ENCODE results near the gene RDH13. TPM values are rescaled to one million over a fixed set of nuclear protein-coding genes. Genes with fewer than 3 reads are reported as not detected.

Gene RDH13
- total and polyA plus RNA-seq, 12 donors = 6.8 to 27.9 (median 9.8) TPM

DNA sequence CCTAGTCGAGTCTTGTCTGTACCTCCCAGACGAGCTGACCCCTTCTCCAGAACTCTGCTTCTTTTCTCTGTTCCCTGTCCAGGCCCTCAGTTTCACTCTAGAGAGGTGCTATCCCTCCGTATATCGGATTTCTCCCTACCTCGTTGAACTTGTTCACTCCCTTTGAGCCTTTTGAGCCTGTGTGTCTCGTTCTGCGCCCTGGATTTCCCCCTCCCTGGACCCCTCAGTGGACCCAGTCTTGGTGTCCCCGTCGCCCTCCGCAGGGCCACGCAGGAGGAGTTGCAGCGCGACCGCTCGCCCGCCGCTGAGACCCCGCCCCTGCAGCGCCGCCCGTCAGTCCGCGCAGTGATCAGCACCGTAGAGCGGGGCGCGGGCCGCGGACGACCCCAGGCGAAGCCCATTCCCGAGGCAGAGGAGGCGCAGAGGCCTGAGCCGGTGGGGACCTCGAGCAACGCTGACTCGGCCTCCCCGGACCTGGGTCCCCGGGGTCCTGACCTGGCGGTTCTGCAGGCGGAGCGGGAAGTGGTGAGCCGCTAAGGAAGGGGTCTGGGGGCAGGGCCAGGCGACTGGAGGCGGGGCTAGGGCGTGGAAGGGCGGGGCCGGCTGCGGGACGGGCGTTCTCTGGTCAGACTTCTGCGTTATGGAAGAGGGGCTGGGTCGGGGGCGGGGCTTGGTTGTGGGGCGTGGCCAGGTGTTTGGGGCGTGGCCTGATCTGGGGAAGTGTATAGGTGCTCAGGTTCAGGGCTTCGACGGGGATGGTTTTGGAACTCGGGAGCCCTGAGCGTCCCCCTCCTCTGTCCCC lies 18.2 kb upstream of the RDH13 start:
- TF ChIP-seq, protein P1, sequence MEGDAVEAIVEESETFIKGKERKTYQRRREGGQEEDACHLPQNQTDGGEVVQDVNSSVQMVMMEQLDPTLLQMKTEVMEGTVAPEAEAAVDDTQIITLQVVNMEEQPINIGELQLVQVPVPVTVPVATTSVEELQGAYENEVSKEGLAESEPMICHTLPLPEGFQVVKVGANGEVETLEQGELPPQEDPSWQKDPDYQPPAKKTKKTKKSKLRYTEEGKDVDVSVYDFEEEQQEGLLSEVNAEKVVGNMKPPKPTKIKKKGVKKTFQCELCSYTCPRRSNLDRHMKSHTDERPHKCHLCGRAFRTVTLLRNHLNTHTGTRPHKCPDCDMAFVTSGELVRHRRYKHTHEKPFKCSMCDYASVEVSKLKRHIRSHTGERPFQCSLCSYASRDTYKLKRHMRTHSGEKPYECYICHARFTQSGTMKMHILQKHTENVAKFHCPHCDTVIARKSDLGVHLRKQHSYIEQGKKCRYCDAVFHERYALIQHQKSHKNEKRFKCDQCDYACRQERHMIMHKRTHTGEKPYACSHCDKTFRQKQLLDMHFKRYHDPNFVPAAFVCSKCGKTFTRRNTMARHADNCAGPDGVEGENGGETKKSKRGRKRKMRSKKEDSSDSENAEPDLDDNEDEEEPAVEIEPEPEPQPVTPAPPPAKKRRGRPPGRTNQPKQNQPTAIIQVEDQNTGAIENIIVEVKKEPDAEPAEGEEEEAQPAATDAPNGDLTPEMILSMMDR (IDR thresholded peaks at IDR 0.05) = no peak
- no peak for TF ChIP-seq POLR2A (IDR thresholded peaks at IDR 0.05)
- WGBS, 4 donors = 1 to 4% (median 2%) methylated on average over 7 to 60 of the region's 60 CpGs
- DNase-seq = peak; percentile 53 to 79 (median 69)
- Histone ChIP-seq H3K4me3 (peak overlapping the region in 2 of 4 donors; percentile 3 to 58), H3K27me3 (peaks cover 55% of the 10 kb centered on the region), H3K27ac (no peak overlapping the region), H3K36me3 (replicated peaks in 1 of 2) (no peaks in the 10 kb centered on the region), H3K9me3 (replicated peaks in 1 of 3) (no peaks in the 10 kb centered on the region), H3K4me1 (replicated peaks in 1 of 2) (peaks cover 4 to 20% of the 10 kb centered on the region in 2 donors)
- intact Hi-C loops (cut with DNase I) = no loop called here

DNA sequence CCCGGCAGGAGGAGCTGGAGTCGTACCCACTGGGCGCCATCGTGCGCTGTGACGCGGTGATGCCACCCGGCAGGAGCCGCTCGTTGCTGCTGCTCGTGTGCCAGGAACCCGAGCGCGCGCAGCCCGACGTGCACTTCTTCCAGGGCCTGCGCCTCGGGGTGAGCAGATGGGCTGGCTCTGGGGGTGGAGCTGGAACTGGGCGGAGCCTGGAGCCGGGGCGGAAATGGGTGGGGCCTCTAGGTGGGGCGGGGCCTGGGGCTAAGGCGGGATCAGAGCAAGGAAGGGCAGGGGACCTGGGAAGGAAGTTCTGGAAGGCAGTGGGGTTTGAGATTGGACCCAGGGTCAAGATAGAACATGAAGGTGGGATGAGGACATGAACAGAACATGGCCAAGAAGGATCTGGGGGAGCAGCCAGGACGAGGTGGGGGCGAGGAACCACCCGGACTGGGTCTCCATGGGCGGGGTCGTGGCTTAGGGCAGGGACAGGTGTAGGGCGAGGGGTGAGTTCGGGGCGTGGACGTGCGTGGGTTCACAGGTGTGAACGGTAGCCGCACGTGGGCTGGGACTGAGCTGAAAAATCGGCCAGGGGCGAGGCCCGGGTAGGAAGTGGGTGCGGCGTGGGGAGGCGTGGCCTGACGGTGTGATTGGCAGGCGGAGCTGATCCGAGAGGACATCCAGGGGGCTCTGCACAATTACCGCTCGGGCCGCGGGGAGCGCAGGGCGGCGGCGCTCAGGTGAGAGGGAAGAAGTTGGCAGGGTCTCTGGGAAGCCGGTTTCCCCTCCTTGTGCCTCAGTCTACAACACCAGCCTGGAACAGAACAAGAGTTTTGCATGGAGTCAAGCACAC lies 17.4 kb upstream of the RDH13 start:
- TF ChIP-seq, protein P1 (IDR thresholded peaks at IDR 0.05) = no peak
- TF ChIP-seq POLR2A (IDR thresholded peaks at IDR 0.05) = no peak
- WGBS, 4 donors = 1 to 6% (median 4%) methylated on average over 39 to 55 of the region's 55 CpGs
- Histone ChIP-seq H3K27me3 (peaks cover 52% of the 10 kb centered on the region), H3K9me3 (replicated peaks in 1 of 3) (no peaks in the 10 kb centered on the region), H3K27ac (no peak overlapping the region), H3K4me3 (peak overlapping the region in 2 of 4 donors; percentile 3 to 58), H3K36me3 (replicated peaks in 1 of 2) (no peaks in the 10 kb centered on the region), H3K4me1 (replicated peaks in 1 of 2) (peaks cover 4 to 20% of the 10 kb centered on the region in 2 donors)
- intact Hi-C loops (cut with DNase I) = no loop called here
- peak in 6 of 7 donors; percentile 46 to 78 (median 62) for DNase-seq

DNA sequence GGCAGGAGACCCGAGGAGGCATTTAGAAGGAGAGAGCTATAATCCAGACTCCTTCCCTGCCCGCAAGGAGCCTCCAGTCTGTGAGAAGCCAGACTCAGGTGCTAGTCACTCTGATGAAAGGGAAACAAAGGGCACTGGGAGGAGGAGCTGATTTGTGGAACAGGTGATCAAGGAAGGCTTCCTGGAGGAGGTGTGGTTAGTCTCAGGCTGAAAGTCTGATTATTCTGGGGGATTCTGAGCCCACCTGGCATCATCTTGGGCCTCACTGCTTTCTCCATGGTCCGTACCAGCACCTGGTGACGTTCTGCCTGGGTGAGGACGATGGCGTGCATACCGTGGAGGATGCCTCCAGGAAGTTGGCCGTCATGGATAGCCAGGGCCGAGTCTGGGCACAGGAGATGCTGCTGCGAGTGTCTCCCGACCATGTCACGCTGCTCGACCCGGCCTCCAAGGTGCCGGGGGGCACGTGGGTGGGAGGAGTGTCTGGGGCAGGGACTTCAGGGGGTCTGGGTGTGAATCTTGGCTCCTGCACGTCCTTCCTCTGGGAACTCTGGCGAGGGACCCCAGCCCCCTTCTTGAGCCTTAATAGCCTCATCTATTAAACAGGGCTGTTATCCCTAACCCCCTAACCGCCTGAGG lies 16.6 kb upstream of the RDH13 start:
- intact Hi-C loops (cut with DNase I) = no loop called here
- no peak for TF ChIP-seq POLR2A (IDR thresholded peaks at IDR 0.05)
- TF ChIP-seq, protein P1 (IDR thresholded peaks at IDR 0.05) = no peak
- 71 to 83% (median 74%) methylated on average over 12 to 19 of the region's 19 CpGs for WGBS, 4 donors
- H3K36me3 ChIP-seq (replicated peaks in 1 of 2) = no peaks in the 10 kb centered on the region
- H3K4me3 ChIP-seq = no peak overlapping the region
- no peaks in the 10 kb centered on the region for H3K9me3 ChIP-seq (replicated peaks in 1 of 3)
- no peak overlapping the region for H3K27ac ChIP-seq
- DNase-seq = no peak
- peaks cover 4 to 20% of the 10 kb centered on the region in 2 donors for H3K4me1 ChIP-seq (replicated peaks in 1 of 2)
- peaks cover 44% of the 10 kb centered on the region for H3K27me3 ChIP-seq

DNA sequence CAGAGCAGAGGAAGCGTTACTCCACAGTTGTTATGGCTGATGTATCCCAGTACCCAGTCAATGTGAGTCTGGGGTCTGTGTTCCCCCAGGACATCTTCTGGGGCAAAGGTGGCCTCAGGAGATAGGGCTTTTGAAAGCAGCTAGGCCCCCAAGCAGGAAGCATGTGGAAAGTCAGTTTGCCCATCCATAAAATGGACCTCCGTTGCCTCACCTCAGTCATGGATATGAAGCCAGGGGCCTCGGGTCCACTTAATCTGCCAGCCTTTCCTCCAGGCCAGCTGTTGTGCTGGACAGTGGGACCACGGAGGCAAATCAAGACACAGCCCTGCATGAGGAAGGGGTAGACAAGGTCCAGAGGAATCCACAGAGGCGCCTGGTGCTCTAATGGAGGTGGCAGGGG lies 16.0 kb upstream of the RDH13 start:
- intact Hi-C loops (cut with DNase I) = no loop called here
- H3K4me3 ChIP-seq = no peak overlapping the region
- whole genome bisulfite sequencing, 4 donors = 76 to 86% (median 85%) methylated on average over 1 to 5 of the region's 5 CpGs
- H3K4me1 ChIP-seq (replicated peaks in 1 of 2) = peaks cover 4 to 20% of the 10 kb centered on the region in 2 donors
- DNase-seq = no peak
- no peak overlapping the region for H3K27ac ChIP-seq
- no peaks in the 10 kb centered on the region for H3K9me3 ChIP-seq (replicated peaks in 1 of 3)
- no peaks in the 10 kb centered on the region for H3K36me3 ChIP-seq (replicated peaks in 1 of 2)
- H3K27me3 ChIP-seq = peaks cover 39% of the 10 kb centered on the region
- TF ChIP-seq POLR2A (IDR thresholded peaks at IDR 0.05) = no peak
- TF ChIP-seq, protein P1 (IDR thresholded peaks at IDR 0.05) = no peak

Measured in adrenal gland (tissue), 12 donors.